NCI-H2107 treated with DMSO at 0.1 percent for 48 hours (cell line): ENCODE data around the gene CYP46A1.

Experiments
- DNase-seq: peaks from one replicate; lab custom pipeline; 2025; ENCODE audit not compliant: unreplicated experiment; lab: John Stamatoyannopoulos, UW

The CYP46A1 gene

GRCh38 chr14:99742074-99742473 is 58.0 kb downstream of the CYP46A1 start:
- DNase-seq, result no peak

DNA sequence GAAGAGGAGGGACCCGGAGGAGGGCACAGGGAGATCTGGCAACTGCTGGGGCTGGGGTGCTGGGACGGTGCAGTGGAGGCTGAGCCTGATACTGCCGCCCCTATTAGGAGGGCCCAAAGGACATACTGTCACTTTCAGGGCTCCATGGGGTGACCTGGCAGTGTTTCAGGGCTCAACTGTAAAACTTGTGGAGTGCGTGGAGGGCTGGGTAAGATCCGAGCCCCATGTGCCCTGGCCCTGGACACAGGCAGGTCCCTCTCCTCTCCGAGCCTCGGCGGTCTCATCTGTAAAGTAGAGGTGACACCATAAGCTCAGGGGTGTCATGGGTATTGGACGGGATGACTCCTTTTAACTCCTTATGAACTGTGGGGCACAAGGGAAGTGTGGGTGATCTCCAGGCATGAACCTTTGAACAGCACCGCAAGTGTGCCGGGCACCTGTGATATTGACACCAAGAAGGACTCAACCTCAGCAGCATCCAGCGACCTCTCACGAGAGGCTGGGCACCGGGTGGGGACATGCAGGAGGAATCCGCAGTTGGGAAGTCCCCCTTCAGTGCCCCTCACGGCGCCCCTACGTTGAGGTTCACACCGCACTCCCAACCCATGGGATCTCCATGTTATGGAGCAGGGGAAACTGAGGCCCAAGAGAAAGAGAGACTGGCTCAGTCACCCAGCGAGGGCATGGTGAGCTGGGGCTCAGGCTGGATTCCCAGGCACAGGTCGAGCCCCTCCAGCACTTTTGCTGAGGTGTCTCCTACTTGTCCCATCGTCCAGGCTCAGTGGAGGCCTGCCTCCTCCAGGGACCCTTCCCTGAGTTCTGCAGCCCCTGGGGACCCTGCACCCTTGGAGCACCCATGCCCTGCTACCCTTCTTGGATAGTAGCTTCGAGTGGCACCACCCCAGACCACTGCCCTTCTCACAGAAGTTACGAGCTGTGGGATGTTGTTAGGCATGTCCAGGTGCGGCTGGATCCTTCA is 58.7 kb downstream of the CYP46A1 start:
- DNase-seq, result no peak

DNA sequence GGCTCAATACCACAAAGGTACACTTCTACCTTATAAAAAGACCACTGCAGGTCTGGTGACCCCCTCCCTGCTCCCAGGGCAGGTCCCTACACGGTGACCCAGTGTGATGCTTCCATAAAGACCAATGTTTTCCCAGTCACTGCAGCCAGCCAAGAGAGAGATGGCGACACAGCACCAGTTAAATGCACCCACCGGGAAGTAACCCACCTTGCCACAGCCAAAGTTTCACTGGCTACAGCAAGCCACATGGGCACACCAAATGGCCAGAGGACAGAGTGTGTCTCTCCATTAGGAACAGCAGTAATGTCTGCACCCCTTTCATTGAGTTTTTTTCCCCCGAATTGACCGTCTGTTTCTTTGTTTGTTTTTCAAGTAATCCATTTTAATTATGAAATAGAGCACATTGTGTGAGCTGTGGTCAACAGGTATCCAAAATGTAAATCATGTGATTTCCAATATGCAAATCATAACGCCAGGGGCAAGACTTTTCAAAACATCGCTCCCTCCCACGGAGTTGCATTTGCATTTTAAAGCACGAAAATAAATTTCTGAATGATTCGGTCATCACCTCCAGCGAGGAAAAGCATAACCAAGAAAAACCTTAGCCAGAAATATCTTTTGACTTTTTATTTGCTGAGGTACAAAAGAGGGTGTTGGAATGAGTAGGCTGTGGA is 60.2 kb downstream of the CYP46A1 start:
- no peak for DNase-seq

- DNase-seq, result no peak
Observed at GRCh38 chr14:99744873-99745224, 60.8 kb downstream of the CYP46A1 start.

DNA sequence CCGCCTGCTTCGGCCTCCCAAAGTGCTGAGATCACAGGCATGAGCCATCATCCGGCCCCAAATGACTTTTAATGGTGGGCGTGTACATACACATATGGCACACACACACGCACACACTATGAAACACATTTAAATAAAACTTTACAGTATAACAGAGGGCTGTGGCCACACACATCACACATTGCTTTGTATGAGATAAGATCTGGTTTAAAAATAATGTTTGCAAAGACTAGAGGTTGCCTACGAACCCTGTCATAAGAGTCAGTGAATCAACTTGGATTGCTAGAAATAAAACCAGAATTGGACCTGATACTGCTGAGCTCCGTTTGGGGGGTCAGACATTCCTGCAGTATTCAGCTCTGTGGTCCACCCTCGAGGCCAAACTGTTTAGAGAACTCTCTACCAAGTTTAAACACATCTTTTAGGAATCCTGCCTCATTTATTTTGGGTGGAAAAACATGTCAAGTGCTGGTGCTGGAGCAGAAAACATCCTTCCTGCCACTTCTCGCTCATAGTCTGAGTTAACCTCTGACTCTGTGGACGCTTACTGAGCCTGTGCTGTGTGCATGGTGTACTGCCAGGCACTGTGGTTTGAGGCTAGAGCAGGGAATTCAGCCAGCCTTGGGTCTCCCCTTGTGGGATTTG is 61.3 kb downstream of the CYP46A1 start:
- no peak for DNase-seq

- DNase-seq, result no peak
Observed at GRCh38 chr14:99747167-99747566, 63.1 kb downstream of the CYP46A1 start.

DNA sequence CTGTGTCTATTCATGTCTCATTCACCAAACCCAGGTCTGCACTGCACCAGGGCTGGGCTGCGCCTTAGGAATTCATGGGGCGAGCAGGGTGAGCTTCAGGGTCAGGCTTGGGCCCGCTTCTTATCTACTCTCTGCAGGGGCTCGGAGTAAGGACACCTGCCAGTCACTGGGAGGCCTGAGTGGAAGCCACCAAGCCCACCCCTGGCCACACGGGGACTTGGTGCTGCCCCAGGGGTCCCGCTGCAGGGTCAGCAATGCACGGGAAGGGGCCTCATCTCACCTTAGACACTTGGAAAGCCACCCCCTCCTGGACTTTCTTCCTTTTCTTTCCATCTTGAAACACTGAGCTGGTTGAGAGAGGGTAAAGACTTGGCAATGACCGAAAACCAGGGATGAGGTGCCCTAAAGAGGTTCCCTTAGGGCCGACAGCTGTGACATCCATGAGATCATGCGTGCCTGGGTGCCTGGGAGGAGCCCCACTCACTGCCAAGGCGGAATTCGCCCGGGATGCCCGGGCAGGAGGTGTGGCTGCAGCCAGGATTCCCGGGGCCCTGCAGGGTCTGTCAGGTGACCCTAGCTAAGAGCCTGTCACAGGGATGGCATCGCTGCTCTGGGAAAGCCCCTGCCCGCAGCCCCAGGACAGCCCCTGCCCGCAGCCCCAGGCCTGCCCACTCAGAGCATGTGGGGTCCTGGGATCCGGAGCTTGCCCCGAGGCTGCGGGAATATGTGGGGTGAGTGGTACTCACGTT is 63.7 kb downstream of the CYP46A1 start:
- no peak for DNase-seq

DNA sequence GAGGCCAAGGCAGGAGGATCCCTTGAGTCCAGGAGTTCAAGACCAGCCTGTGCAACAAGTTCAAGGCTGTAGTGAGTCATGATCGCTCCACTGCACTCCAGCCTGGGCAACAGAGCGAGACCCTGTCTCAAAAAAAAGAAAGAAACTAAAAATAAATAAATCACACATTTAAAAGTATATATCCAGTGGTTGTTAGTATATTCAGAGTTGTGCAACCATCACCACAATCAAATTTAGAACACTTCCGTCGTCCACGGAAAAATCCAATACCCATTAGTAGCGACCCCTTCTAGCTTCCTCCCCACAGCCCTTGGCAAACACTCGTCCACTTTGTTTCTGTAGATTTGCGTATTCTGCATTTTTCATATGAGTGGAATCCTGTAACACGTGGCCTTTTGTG is 64.4 kb downstream of the CYP46A1 start:
- DNase-seq, result no peak

- no peak for DNase-seq
Observed at GRCh38 chr14:99749142-99749541, 65.0 kb downstream of the CYP46A1 start.

GRCh38 chr14:99749763-99750715 is 65.9 kb downstream of the CYP46A1 start:
- DNase-seq, result no peak

DNA sequence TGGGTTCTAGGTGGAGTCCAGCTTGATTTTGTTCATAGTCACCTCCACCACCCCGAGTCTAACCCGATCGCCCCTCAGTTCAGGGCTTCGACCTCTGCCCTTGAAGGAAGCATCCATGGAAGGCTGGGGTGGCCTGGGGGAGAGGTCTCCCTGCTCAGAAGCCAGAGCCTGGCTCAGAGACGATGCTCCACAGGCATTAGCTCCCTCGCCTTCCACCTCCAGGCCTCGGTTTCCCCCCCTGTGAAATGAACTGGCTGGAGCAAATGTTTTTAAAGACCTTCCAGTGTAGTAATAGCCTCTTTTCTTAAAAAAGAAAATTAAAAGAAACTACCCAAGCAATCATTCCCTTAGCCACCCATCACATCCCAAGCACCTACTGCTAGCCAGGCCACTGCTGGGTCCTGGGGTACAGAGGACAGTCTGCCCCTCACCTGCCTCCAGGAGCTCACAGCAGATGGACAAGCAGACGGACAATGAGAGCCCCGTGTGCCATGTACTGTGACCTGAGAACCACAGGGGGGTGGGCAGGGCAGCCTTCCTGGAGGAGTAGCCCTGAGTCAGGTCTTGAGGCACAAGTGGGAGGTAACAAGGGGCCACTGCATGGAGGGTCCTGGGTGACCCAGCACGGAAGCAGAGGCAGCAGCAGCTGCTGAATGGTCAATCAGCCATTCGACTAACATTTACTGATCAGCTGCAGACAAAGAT is 66.8 kb downstream of the CYP46A1 start:
- no peak for DNase-seq

GRCh38 chr14:99751539-99752485 is 67.7 kb downstream of the CYP46A1 start:
- no peak for DNase-seq

DNA sequence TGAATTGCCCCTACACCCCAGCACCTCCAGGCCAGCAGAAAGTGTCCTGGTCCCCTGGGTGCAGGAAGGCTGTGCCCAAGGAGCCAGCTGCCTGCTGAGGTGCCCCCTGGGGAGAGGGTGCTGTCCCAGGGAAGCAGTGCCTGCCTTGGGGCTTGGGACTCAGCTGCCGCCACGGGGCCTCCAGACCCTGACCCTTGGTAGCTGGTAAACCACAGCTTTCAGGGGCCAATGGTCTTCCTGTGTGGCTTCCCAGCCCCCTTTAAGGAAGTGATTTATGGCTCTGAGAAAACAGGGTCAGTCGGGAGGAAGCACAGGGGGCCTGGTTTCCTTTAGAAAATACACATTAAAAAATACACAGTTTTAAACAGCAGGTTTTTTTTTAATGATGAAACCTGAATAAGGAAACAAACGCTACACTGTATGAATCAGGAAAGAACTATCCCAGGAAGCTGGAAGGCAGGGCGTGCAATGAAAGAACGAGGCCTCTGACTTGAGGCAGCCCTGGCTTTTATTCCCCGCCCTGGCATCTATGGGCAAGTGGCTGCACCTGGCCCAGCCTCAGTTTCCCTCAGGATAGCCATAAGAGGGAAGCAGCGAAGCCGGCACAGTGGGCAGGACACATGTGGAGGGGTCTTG is 68.5 kb downstream of the CYP46A1 start:
- no peak for DNase-seq

DNA sequence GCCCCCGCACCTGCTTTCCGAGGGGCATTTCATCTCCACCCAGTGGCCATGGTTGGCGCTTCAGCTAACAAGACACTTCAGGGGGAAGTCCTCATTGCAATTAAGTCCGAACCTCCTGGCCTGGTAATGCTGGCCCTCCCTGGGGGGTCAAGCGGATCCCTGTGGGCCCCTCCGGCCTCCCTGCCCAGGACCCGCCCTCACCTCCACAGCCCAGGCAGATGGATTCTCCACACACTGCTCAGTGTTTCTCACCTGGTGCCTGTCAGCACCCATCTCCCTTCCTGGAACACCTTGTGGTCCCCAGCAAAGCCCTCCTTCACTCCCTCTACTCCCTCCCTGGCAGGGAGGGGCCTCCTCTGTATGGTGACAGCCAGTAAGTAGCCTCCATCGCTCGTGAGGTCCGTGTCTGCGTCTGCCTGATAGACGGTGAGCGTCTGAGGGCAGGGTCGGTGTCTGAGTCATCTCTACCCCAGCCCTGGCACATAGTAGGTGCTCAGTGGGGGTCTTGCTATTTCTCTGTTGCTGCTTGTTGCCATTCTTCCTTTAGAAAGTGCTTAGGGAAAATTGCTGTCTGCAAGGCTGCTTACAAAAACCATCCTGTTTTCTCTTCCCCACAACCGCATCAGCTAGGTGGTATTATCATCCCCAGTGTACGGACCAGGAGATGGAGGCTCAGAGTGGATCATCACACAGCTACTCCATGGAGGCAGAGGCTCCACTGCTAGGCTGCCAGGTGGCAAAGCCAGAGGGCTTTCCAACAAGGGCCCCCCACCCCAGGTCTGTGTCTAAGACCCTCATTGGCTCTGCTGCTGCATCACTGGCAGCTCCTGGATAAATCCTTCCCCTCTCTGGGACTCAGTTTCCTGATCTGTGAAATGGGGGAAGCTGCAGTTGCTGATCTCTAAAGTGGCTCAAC is 69.4 kb downstream of the CYP46A1 start:
- DNase-seq, result no peak

DNA sequence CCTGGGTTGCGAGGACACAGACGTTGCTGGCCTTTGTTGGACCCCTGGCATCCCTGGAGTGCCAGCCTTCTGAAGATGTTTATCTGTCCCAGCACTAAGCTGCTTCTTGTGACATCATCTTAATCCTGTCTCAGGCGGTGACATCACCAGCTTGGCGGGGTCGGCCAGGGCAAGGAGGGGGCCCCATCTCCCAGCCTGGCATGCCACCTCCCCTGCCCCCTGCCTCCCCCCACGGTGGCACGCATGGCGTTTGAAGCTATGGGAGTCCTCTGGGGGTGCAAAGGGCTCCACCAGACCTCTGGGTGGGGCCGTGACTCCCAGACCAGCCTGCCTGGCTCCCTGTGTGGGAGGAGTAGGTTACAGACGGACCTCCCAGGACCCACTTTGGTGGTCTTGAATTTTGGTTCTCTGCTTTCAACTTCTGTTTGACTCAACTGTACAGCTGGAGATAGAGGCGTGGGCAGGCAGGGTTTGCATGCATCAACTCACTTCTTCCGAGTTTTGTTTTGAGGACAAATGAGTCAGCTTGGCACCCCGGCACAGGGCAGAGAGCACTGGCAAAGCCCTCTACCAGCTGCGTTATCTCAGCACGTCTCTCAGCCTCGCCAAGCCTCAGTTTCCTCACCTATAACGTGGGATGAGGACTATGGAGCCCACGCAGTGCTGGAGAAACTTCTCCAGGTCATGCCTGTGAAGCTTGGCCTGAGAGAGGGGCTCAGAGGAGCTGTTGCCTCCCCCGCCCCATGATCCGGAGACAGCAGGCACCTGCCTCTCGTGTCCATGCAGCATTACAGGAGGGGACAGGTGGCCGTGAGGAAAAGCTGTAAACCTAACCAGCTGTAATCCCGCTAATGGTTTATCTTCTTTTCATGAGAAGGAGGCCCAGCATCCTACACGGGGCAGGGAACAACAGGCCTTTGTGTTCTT is 70.3 kb downstream of the CYP46A1 start:
- no peak for DNase-seq

- no peak for DNase-seq
Observed at GRCh38 chr14:99755068-99755405, 70.9 kb downstream of the CYP46A1 start.
